ENCODE measurements around the gene SMAP2. TPM values are rescaled to one million over a fixed set of nuclear protein-coding genes. Genes with fewer than 3 reads are reported as not detected.

The SMAP2 gene
- total RNA-seq, 2 experiments from 2014 or later, result 204 to 209 TPM

- peaks cover 79% of the 10 kb centered on the region for H3K36me3 Mint-ChIP-seq (ENCODE audit: low read depth)
- H3K4me3 Mint-ChIP-seq, result no peak overlapping the region
- H3K27ac Mint-ChIP-seq, result no peak overlapping the region
- no peaks in the 10 kb centered on the region for H3K27me3 Mint-ChIP-seq
- intact Hi-C loops (cut with micrococcal nuclease), result no loop called here
- no peak for DNase-seq
- peaks cover 68% of the 10 kb centered on the region for H3K9me3 Mint-ChIP-seq
- no peak for ATAC-seq
- POLR2A ChIA-PET, result interaction anchor here (0.7 kb wide), 1 partner anchor 32 kb away, joined by 3 read pairs; no protein-coding TSS in a partner anchor
- no peak for TF ChIP-seq CTCF (IDR thresholded peaks at IDR 0.05)
- CTCF ChIA-PET, result no interaction called here
- H3K4me1 Mint-ChIP-seq (ENCODE audit: low read depth), result no peaks in the 10 kb centered on the region
Observed at GRCh38 chr1:40462956-40463590, 89.5 kb downstream of the SMAP2 start.

GRCh38 chr1:40469327-40469726 is 95.8 kb downstream of the SMAP2 start:
- no peaks in the 10 kb centered on the region for H3K27me3 Mint-ChIP-seq
- peaks cover 69% of the 10 kb centered on the region for H3K9me3 Mint-ChIP-seq
- TF ChIP-seq CTCF (IDR thresholded peaks at IDR 0.05), result no peak
- H3K4me3 Mint-ChIP-seq, result no peak overlapping the region
- no peaks in the 10 kb centered on the region for H3K4me1 Mint-ChIP-seq (ENCODE audit: low read depth)
- H3K27ac Mint-ChIP-seq, result no peak overlapping the region
- intact Hi-C loops (cut with micrococcal nuclease), result no loop called here
- ChIA-PET CTCF (no interaction called here), POLR2A (interaction anchor here (1.2 kb wide), 1 partner anchor 19 kb away, joined by 4 read pairs; the partner anchor contains the start of gene ZFP69B)
- peaks cover 50% of the 10 kb centered on the region for H3K36me3 Mint-ChIP-seq (ENCODE audit: low read depth)
- ATAC-seq (no peak), DNase-seq (no peak)

Other genes with a start within 250 kb of the SMAP2 start
- 10 to 100 TPM; 21.2 to 21.3 TPM for gene RLF, start 212.3 kb upstream of the SMAP2 start, total RNA-seq
- not detected for gene TMCO2, start 125.8 kb upstream of the SMAP2 start, total RNA-seq
- 10 to 100 TPM; 20.1 to 21.2 TPM for gene ZMPSTE24, start 115.5 kb upstream of the SMAP2 start, total RNA-seq
- 1 to 10 TPM; 4.3 to 5.4 TPM for gene COL9A2, start 56.4 kb upstream of the SMAP2 start, total RNA-seq
- 1 to 10 TPM; 3.5 to 4.1 TPM for gene ZFP69B, start 76.7 kb downstream of the SMAP2 start, total RNA-seq
- 1 to 10 TPM; 4.2 to 4.7 TPM for gene ZFP69, start 103.6 kb downstream of the SMAP2 start, total RNA-seq
- 10 to 100 TPM in 1 of 2 experiments, 1 to 10 TPM in 1; 8.7 to 10.2 TPM for gene EXO5, start 135.0 kb downstream of the SMAP2 start, total RNA-seq
- gene ZNF684, start 157.9 kb downstream of the SMAP2 start, total RNA-seq, result 1 to 10 TPM; 4.2 to 4.4 TPM

All from activated CD8-positive, alpha-beta T cell treated with anti-CD3 and anti-CD28 coated beads for 36 hours (primary cell).